H1 (cell line): ENCODE data around the gene ATP1A3. TPM values are rescaled to one million over a fixed set of nuclear protein-coding genes. Genes with fewer than 3 reads are reported as not detected.
A peak's percentile ranks its signal among the peaks of the same experiment; 100 is the strongest.

Source experiments
- BCL11A ChIP-seq, 2 experiments: IDR thresholded peaks; one replicate each; pipeline ENCODE4 v1.6.1; 2011; ENCODE audit warnings: low read depth in 2 of 2, low read length in 2 of 2, mild to moderate bottlenecking in 2 of 2
- CEBPB ChIP-seq: IDR thresholded peaks from 2 replicates; pipeline ENCODE4 v1.6.1; 2012; ENCODE audit warnings: low read depth, low read length
- CHD1 ChIP-seq: IDR thresholded peaks from 2 replicates; pipeline ENCODE4 v1.6.1; 2012; ENCODE audit warnings: low read depth, low read length, improper control_type of control experiment
- FOSL1 ChIP-seq: IDR thresholded peaks from 2 replicates; pipeline ENCODE4 v1.6.1; 2011; ENCODE audit warnings: mild to moderate bottlenecking, low read depth, low read length, moderate library complexity; ENCODE audit not compliant: insufficient read depth
- GABPA ChIP-seq: IDR thresholded peaks from 2 replicates; pipeline ENCODE4 v1.6.1; 2011; ENCODE audit warnings: mild to moderate bottlenecking, low read length, moderate library complexity, borderline replicate concordance; ENCODE audit not compliant: insufficient read depth
- HDAC6 ChIP-seq: IDR thresholded peaks from one replicate; pipeline ENCODE4 v1.7.1; 2012; ENCODE audit warnings: low read depth, mild to moderate bottlenecking, inconsistent platforms, low read length, moderate library complexity
- MAFK ChIP-seq: IDR thresholded peaks from 2 replicates; pipeline ENCODE4 v1.6.1; 2012; ENCODE audit warnings: low read depth, mild to moderate bottlenecking, improper control_type of control experiment, low read length
- MAX ChIP-seq: IDR thresholded peaks from 2 replicates; pipeline ENCODE4 v1.6.1; 2012; ENCODE audit warnings: inconsistent platforms
- NANOG ChIP-seq: IDR thresholded peaks from 2 replicates; pipeline ENCODE4 v1.6.1; 2011; ENCODE audit warnings: low read length, low read depth, mild to moderate bottlenecking, inconsistent platforms; ENCODE audit not compliant: insufficient read depth, poor library complexity, severe bottlenecking
- PHF8 ChIP-seq: fragments of 200-600 bp; sonication (generic); conservative IDR thresholded peaks from 2 replicates; pipeline ENCODE4 v1.7.1; 2012; ENCODE audit warnings: low read depth, mild to moderate bottlenecking, inconsistent platforms, low read length, moderate library complexity
- POLR2A ChIP-seq, 2 experiments: IDR thresholded peaks; 1 replicate in 1 of 2; 2 replicates in 1 of 2; pipeline ENCODE4 v1.6.1; 2011; ENCODE audit warnings: low read depth in 2 of 2, low read length in 2 of 2, mild to moderate bottlenecking in 2 of 2; ENCODE audit errors: control extremely low read depth in 1 of 2
- RAD21 ChIP-seq, 2 experiments: IDR thresholded peaks in 1 of 2; conservative IDR thresholded peaks in 1 of 2; 2 replicates each; pipeline ENCODE4 v1.6.1; 2011; ENCODE audit warnings: low read depth in 2 of 2, low read length in 2 of 2, improper control_type of control experiment in 1 of 2, inconsistent platforms in 1 of 2, mild to moderate bottlenecking in 1 of 2, moderate library complexity in 1 of 2
- RNF2 ChIP-seq: fragments of 200-900, 300-1000 bp; sonication (generic); IDR thresholded peaks from 2 replicates; pipeline ENCODE4 v1.7.1; 2016; ENCODE audit warnings: borderline replicate concordance, low read depth, mild to moderate bottlenecking, antibody characterized with exemption, low read length; ENCODE audit not compliant: poor library complexity, severe bottlenecking; ENCODE audit errors: missing control alignments
- SAP30 ChIP-seq: fragments of 300-600 bp; sonication (generic); IDR thresholded peaks from 2 replicates; pipeline ENCODE4 v1.7.1; 2012; ENCODE audit warnings: low read length, moderate library complexity, mild to moderate bottlenecking, inconsistent platforms; ENCODE audit not compliant: insufficient read depth, insufficient replicate concordance
- SIX5 ChIP-seq: IDR thresholded peaks from 2 replicates; pipeline ENCODE4 v1.6.1; 2011; ENCODE audit warnings: mild to moderate bottlenecking, low read depth, low read length
- TAF1 ChIP-seq: IDR thresholded peaks from 2 replicates; pipeline ENCODE4 v1.6.1; 2011; ENCODE audit warnings: mild to moderate bottlenecking, low read depth, low read length
- USF2 ChIP-seq: IDR thresholded peaks from 2 replicates; pipeline ENCODE4 v1.6.1; 2011; ENCODE audit warnings: low read length, improper control_type of control experiment
- YY1 ChIP-seq: IDR thresholded peaks from 2 replicates; pipeline ENCODE4 v1.6.1; 2011; ENCODE audit warnings: low read depth, mild to moderate bottlenecking, low read length
- ZNF274 ChIP-seq: IDR thresholded peaks from 2 replicates; pipeline ENCODE4 v1.7.0; 2012; ENCODE audit warnings: low read length, borderline replicate concordance; ENCODE audit errors: extremely low read depth
- polyA plus RNA-seq, 7 experiments: library from polyadenylated mRNA; depleted of rRNA in 3 of 7; stranded (reverse) in 5 of 7; unstranded in 2 of 7; fragments of >200 nt in 5 of 7; fragments of 200-250 nt in 2 of 7; gene quantifications; 1 replicate in 5 of 7; 2 replicates in 1 of 7; 4 replicates in 1 of 7; pipeline versions ENCODE4 v1.2.1 to v1.2.3, GENCODE V29; 2011 to 2013; ENCODE audit warnings: missing spikeins in 2 of 7, mixed read lengths in 2 of 7
- total RNA-seq: library from RNA; stranded (reverse); fragmentation: NEBNext Ultra II Directional; extraction: Animal tissue kit (Norgen Biotek cat#: 25700); gene quantifications from 2 replicates; pipeline ENCODE4 v1.2.1, GENCODE V29; 2021

ATP1A3 gene
- total and polyA plus RNA-seq, 2 of the 8 experiments (the other 6 are each of a cell fraction or from before 2014, with no cell fraction given) = 11.1 to 41.2 TPM

GRCh38 chr19:41957838-41958366 is 36.1 kb downstream of the ATP1A3 start (continued):
- TF ChIP-seq NANOG (no peak), PHF8 (no peak), YY1 (no peak), RNF2 (no peak), FOSL1 (no peak), MAX (peak; percentile 22; the same call in 1 of the 2 replicates), POLR2A (IDR thresholded peaks at IDR 0.05; ENCODE audit: control extremely low read depth in 1 of 2, low read depth in 2 of 2, low read length in 2 of 2) (no peak), USF2 (0 out of 2 replicates have a peak, but pooled peaks have one; percentile 21), GABPA (no peak), CEBPB (no peak), MAFK (no peak), BCL11A (IDR thresholded peaks at IDR 0.05; ENCODE audit: low read depth in 2 of 2, low read length in 2 of 2) (no peak), SIX5 (no peak), TAF1 (no peak), ZNF274 (no peak), HDAC6 (no peak), RAD21 (IDR thresholded peaks at IDR 0.05 in 1 of 2, conservative IDR thresholded peaks at IDR 0.05 in 1 of 2; ENCODE audit: low read depth in 2 of 2, low read length in 2 of 2) (peak; percentile 84 to 86), CHD1 (no peak), SAP30 (no peak)
- TF ChIP-seq, all 59 proteins: peak for 6
